Fibroblast of skin of scalp (primary cell): ENCODE measurements around the gene LHX4.

Source experiments
- DNase-seq: peaks from one replicate; pipeline ENCODE4 v3.0.0-alpha.2; 2013

The LHX4 gene

DNA sequence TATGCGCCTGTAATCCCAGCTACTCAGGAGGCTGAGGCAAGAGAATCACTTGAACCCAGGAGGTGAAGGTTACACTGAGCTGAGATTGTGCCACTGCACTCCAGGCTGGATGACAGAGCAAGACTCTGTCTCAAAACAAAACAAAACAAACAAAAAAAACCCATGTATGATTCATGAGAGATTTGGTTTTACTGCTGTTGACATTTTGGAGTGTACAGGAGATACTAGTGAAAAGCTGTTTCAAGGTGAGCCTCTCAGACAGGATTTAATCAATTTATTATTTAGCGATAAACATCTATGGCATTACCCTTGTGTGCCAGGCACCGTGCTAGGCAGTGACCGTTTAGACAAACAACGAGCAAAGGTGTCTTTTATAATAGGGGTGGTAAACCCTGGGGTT, 16.5 kb downstream of the LHX4 start:
- no peak for DNase-seq

DNA sequence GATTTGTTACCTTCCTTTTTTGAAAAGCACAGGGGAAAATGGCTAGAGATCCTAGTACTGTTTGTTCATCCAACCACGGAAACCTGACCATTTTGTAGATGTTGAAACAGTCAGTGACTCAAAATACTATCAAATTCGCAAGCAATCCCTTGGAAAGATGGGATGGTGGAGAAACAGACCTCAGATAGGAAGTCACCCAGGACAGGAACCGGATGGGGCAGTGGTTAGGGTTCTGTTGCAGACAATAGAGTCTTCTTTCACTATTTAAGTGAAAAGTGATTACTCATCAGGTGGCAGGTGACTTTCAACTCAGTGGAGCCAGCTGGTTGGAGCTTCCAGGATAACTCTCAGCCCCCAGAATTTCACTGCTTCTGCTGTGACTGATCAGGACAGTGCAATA, 17.0 kb downstream of the LHX4 start:
- DNase-seq: no peak

DNA sequence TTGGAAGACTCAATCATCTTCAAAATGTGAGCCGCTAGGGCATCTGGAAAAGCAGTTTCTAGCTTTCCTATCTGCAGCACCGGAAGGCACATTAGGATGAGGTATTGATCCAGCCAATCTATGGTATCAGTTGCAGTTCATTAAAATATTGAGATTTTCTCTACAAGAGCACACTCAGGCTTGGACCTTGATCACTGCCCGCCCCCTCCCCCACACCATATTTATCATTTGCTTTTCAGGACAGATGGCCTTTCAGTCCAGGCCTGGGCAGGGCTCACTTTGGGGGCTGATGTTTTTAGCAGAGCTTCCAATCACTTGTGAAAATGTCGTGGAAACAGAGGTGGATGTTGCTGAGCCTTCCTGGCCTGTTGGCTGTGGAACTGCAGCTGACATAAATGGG, 17.5 kb downstream of the LHX4 start:
- no peak for DNase-seq

GRCh38 chr1:180248176-180248575, 18.1 kb downstream of the LHX4 start:
- no peak for DNase-seq

GRCh38 chr1:180248731-180249681, 18.9 kb downstream of the LHX4 start:
- DNase-seq: peak; percentile 9

GRCh38 chr1:180249725-180250498, 19.8 kb downstream of the LHX4 start:
- peak; percentile 13 for DNase-seq

GRCh38 chr1:180250499-180250770, 20.4 kb downstream of the LHX4 start:
- no peak for DNase-seq

- no peak for DNase-seq
These were observed 20.9 kb downstream of the LHX4 start for GRCh38 chr1:180250883-180251509.

DNA sequence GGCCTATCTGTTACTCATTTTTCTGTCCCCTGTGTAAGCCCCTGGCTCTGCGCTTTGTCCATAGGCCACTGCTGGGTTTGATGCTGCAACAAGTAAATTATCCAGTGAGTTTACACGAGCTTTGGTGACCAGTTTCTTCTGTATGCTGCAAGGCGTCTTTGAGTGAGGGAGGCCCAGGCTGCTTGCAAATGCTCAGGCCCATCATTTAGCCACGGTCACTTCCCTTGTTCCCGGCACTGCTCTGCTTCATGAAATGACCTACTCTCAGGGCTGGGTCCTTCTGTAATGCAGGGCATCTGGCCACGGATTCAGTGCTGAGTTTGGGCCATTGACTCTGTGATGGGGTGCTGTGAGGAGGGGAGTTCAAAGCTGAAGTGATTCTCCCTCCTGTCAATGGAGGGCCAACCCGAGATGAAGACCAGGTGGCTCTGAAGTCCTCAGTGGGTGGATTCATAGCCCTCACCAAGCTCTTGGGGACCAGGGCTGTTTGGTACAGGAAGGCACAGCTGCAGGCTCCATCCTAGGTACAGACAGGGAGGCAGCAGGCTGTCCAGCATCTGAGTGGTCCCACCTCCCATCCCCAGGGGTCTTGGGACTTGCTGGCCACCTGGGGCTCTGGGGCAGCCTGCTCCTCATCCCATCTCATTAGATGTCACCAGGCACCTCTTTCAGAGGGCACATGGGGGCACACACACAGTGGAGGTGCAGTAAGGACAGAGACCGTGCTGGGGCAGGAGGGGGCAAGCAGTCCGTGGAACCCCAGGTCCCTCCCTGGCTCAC, 21.7 kb downstream of the LHX4 start:
- DNase-seq: no peak

DNA sequence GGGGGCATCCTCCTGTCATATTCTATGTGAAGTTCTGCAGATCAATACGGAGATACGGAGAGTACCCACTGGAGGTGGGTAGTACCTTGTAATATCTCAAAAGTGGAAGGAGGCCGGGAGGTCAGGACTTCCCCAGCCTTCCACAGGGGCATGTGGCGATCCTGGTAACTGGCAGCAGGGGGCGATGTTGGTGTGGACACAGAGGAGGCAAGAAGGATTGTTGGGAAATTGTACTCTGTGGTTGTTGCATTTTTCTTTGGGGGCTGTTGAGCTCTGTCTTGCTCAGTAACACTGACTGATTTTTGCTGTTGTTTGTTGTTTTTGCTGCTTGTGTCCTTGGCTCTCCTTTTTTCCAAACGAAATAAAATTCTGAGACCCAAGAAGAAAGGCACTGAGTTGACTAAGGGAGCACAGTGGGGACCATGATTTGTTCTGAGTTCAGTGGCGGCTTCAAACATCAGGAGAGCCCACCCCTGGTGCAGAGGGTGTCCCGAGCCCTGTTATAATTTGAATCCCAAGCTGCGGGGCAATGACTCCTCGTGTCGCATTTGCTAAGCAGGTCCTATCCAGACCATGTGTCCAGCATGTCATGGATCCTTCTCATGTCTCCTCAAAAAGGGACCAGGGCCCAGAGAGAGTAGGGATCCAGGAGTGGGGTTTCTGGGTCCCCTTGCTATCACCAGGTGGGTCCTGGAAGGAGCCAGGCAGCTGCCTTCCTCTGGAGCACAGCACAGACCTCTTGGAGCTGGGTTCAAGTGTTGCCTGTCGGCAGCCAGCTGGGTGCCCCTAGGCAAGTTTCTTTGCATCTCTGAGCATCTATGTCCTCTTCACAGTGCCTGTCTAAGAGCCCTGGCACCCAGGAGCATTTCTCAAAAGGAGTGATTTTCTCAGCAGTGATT, 22.8 kb downstream of the LHX4 start:
- peak; percentile 65 for DNase-seq

DNA sequence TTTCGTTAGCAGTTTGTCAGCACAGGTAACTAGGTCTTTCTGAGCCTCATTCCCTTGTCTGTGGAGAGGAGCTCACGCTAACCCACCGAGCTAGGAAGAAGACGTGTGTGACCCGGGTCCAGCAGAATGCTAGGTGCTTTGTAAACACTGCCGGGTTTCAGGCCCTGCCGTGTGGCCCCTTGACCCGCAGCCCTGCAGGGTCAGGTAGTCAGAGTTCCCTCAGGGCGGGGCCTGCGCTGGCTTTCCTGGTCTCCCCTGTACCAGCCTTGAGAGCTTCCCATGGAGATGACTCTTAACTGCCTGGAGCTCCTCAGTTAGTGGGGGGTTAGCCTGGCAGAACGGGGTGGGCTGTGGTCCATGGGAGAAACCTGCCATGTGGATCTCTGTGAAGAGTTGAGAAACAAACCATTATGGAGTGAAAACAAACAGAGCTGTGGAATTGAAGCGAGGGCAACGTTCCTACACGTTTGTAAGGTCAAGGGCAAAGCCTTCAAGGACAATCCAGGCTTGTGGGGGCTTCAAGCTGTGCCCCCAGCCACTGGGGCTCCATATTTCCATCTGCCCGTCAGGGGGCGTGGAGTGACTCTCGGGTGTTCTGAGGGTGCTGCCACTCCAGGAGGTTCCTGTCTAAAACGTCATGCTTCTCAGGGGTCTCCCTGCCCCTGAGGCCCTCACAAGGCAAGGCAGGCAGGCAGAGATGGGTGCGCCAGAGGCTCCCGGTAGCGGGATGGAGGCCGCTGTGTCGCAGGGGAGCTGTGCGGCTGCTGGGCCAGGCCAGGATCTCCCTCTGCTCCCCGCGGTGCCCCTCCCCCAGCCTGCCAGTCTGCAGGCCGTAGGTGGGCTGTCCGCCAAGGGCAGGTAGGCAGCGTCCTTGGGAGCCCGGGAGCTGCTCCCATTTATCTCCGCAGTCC, 23.8 kb downstream of the LHX4 start:
- DNase-seq: no peak

GRCh38 chr1:180254496-180254819, 24.4 kb downstream of the LHX4 start:
- no peak for DNase-seq

- no peak for DNase-seq
These were observed 24.8 kb downstream of the LHX4 start for GRCh38 chr1:180254854-180255253.

DNA sequence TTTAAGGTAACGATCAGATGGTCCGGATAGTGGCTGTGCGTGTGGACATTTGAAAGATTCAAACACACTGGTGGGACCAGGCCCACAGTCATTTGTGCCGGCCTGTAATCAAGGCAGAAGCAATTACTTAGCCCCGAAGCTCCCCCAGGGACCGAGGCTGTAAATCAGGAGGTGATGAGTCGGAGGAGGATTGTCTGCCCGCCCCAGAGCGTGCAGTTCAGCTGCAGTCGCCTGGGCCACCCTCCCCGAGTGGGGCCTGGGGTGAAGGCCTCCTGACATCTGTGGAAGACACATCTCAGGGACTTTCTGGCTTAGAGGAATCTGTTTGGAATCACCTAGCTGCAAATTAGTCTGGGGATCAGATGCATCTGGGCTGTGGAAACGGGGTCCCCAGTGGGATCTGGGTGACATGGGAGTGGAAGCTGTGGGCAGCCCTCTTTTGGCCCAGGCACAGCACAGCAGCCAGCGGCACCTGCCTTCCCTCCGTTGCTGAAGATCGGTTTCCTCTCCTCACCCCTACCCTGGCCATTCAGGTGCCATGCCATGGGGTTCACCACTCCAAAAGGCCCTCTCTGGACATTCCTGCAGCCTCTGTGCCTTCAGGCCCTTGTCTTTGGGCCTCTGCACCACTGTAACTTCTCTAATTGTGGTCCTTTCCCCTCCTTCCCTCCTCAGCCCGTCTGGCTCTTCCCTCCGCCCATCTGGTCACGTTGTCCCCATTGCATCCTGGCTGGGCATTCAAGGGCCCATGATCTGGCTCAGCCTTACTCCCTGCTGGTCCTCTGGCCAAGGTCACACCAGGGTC, 25.7 kb downstream of the LHX4 start:
- DNase-seq: peak; percentile 15

GRCh38 chr1:180256341-180257027, 26.4 kb downstream of the LHX4 start:
- DNase-seq: no peak

DNA sequence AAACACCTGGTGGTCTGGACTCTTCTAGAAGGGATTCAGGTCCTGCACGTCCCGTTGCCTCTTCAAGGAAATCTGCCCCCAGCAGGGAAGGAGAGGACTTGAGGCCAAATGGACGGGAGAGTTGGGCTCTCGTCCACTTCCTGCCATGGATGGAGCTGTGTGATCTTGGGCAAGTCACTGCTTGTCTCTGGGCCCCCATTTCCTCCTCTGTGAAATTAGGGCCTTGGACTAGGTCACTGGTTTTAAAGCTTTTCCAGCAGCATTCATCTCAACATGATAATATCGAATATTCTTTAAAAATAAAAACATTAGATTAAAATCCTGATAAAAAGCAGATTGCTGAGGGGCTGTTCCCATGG, 26.9 kb downstream of the LHX4 start:
- no peak for DNase-seq

- DNase-seq: no peak
These were observed 27.4 kb downstream of the LHX4 start for GRCh38 chr1:180257486-180257885.

GRCh38 chr1:180258290-180258689, 28.2 kb downstream of the LHX4 start:
- DNase-seq: no peak

- DNase-seq: no peak
These were observed 28.9 kb downstream of the LHX4 start for GRCh38 chr1:180258935-180259334.
